ENCODE data around the gene CPLX3. TPM values are rescaled to one million over a fixed set of nuclear protein-coding genes. Genes with fewer than 3 reads are reported as not detected.

Gene CPLX3
- total and polyA plus RNA-seq, 10 of the 15 experiments (the other 5 are each of a cell fraction or from before 2014, with no cell fraction given), result 0.02 to 0.04 TPM; not detected in 8

- CTCF ChIA-PET, result interaction anchor here (0.6 to 6.3 kb wide), 6 partner anchors 9 to 199 kb away, joined by 3 to 53 read pairs (median 6); no protein-coding TSS in a partner anchor
These were observed 3.6 kb downstream of the CPLX3 start for GRCh38 chr15:74829991-74830390.

More at GRCh38 chr15:74829991-74830390, 3.6 kb downstream of the CPLX3 start:
- Histone ChIP-seq H3K4me2 (ENCODE audit: control insufficient read depth, insufficient read depth) (no peak overlapping the region), H3K79me2 (ENCODE audit: control insufficient read depth, insufficient read depth, low read length) (no peaks in the 10 kb centered on the region), H3K4me3 (no peak overlapping the region), H3K36me3 (ENCODE audit: control insufficient read depth in 2 of 2, insufficient read depth in 2 of 2, low read length in 1 of 2) (no peaks in the 10 kb centered on the region), H3K4me1 (ENCODE audit: control insufficient read depth, insufficient read depth, low read length) (no peaks in the 10 kb centered on the region), H4K20me1 (ENCODE audit: control insufficient read depth, insufficient read depth) (no peaks in the 10 kb centered on the region), H3K27me3 (replicated peaks in 1 of 2; ENCODE audit: control insufficient read depth in 2 of 2, insufficient read depth in 2 of 2, low read length in 1 of 2) (peaks cover 0 to 16% of the 10 kb centered on the region in 2 experiments; a peak in 3 of 4 replicates), H3K27ac (ENCODE audit: control insufficient read depth, insufficient read depth) (no peak overlapping the region), H3K9ac (ENCODE audit: control insufficient read depth, insufficient read depth, low read length) (no peak overlapping the region), H3K9me3 (replicated peaks; ENCODE audit: control insufficient read depth, insufficient read depth, low read length) (no peaks in the 10 kb centered on the region), H2AFZ (ENCODE audit: control insufficient read depth, low read depth, low read length) (no peak overlapping the region)
- ChIA-PET SMC1A (ENCODE audit: uncharacterized antibody, unreplicated experiment) (interaction anchor here (1.7 kb wide), 1 partner anchor 11 kb away, joined by 5 read pairs; no protein-coding TSS in a partner anchor), RAD21 (ENCODE audit: unreplicated experiment) (interaction anchor here (1.2 kb wide), 1 partner anchor 65 kb away, joined by 4 read pairs; no protein-coding TSS in a partner anchor), POLR2A (interaction anchor here (0.7 kb wide), 1 partner anchor 398 kb away, joined by 3 read pairs; no protein-coding TSS in a partner anchor)
- FAIRE-seq (no peak), DNase-seq (ENCODE audit: low read depth, low spot score) (no peak), ATAC-seq (no peak)
- intact Hi-C loops (cut with micrococcal nuclease; ENCODE audit: unreplicated experiment) (no loop called here), in situ Hi-C loops (cut with MboI) (no loop called here)
- WGBS (ENCODE audit: insufficient coverage, insufficient replicate concordance, low lambda C conversion rate, missing lambda C conversion rate), result 18% methylated on average over 6 of the region's 6 CpGs
- BruUV-seq (replicated peaks), result no TSS peak
- TF ChIP-seq MLLT1 (IDR thresholded peaks at IDR 0.05), result no peak
- TF ChIP-seq PRDM15 (CRISPR knock-in tag; IDR thresholded peaks at IDR 0.05), result no peak
- TF ChIP-seq CBX3 (IDR thresholded peaks at IDR 0.05; ENCODE audit: borderline replicate concordance, low read depth), result no peak
- TF ChIP-seq CEBPZ (IDR thresholded peaks at IDR 0.05; ENCODE audit: low read depth, low read length), result no peak
- TF ChIP-seq ETV6 (conservative IDR thresholded peaks at IDR 0.05 in 1 of 2, IDR thresholded peaks at IDR 0.05 in 1 of 2; ENCODE audit: borderline replicate concordance in 1 of 2, low read depth in 1 of 2), result no peak
- no peak for TF ChIP-seq ZNF384 (IDR thresholded peaks at IDR 0.05; ENCODE audit: borderline replicate concordance, low read depth, low read length)

Measured in GM12878 (cell line).